GDM1 (cell line): ENCODE measurements around the gene PRUNE2.
"Not testable (repeated sequence)": the region's sequence is repeated elsewhere in the genome, so short reads cannot be mapped to it uniquely, and the experiment has no call there.

ENCODE experiments used
- DNase-seq: peaks from one replicate; lab custom pipeline; 2025; lab: John Stamatoyannopoulos, UW

The PRUNE2 gene

DNA sequence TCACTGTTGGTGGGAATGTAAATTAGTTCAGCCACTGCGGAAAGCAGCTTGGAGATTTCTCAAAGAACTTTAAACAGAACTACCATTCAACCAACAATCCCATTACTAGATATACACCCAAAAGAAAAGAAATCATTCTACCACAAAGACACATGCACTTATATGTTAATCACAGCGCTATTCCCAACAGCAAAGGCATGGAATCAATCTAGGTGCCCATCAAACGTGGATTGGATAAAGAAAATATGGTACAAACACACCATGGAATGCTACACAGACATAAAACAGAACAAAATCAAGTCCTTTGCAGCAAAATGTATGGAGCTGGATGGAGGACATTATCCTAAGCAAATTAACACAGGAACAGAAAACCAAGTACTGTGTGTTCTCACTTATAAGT lies 42.1 kb downstream of the PRUNE2 start:
- DNase-seq, result no peak

DNA sequence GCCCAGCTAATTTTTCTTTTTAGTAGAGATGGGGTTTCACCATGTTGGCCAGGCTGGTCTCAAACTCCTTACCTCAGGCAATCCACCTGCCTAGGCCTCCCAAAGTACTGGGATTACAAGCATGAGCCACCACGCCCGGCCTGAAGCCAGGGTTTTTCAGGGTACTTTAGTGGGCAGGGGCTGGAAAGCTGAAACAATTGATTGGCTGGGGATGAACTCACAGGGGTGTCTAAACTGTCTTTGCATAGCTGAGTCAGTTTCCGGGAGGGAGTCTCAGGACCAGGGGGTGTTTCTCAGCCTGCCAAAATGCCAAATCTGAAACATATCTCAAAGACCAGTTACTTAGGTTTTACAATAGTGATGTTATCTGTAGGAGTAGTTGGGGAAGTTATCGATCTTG lies 46.1 kb downstream of the PRUNE2 start:
- no peak for DNase-seq

DNA sequence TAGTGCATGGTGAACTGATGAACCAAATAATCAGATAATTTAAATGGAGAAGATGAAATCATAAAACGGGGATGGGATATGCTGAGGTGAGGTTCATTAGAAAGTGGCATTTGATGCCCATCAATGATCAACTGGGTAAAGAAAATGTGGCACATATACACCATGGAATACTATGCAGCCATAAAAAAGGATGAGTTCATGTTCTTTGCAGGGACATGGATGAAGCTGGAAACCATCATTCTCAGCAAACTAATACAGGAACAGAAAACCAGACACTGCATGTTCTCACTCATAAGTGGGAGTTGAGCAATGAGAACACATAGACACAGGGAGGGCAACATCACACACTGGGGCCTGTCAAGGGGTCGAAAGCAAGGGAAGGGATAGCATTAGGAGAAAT lies 47.7 kb downstream of the PRUNE2 start:
- DNase-seq, result not testable (repeated sequence)

DNA sequence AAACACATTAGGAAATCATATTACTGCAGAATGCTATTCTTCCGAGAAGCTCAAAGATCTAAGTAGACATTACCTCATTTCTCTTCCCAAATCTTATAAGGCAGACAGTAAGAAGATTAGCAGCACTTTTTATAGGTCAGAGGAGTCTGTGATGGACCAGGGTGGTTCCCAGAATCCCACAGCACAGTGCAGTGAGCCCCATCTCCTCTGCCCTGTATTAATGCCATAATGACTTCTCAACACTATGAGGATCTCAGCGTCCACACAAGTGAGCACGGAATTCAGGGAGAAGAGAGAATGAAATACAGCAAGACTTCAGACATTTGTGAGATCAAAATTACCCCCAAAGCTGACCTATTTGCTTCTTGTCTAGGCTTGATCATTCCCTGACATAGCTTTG lies 49.9 kb downstream of the PRUNE2 start:
- DNase-seq, result no peak

DNA sequence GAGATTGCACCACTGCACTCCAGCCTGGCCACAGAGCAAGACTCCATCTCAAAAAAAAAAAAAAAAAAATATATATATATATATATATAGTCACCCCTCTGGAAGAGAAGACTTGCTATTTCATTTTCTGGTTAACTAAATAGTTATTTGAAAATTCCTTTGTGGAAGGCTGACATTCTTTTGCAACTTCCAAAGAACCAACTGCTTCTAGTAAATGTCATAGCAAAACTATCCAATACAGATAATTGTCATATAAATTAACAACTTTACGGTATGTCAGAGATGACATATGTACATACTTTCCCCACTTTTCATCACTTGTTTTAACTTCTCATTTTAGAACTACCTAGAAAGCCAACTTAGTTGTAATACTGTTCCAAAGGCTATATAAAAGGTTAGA lies 50.9 kb downstream of the PRUNE2 start:
- DNase-seq, result no peak

DNA sequence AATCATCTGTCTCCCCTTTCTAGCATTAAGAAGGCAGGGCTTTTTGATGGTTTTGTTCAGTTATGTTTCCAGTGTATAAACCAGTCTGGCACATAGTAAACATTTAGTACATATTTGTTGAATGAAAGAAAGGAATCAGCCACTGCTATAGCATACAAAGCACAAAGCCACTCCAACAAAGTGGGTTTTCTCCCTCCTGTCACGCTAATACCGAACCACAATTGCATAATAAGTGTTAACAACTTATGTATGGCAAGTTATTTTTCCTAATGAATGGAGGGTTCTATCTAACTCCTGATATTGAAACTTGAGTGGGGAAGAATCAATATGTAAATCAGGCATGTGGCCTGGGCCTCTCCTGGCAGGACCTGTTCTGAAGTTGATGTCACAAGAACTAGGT lies 53.9 kb downstream of the PRUNE2 start:
- DNase-seq, result no peak

DNA sequence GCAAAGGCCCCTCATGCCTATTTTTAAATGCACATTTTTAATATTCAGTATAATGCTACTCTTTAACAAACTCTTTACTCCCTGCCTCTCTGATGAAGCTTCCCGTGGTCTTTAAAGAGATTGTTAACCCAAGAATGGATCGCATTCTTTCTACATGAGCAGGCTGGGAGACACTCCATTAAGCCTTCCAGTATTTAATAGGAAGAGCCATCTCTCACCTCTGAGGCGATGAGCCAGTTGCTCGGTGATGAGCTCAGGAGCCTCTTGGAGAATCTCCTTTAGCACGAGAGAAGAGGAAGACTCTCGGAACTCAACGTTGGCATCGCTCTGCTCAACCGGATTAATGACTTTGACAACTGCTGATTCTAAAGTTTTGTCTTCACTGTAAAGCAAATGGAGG lies 59.6 kb downstream of the PRUNE2 start:
- no peak for DNase-seq

DNA sequence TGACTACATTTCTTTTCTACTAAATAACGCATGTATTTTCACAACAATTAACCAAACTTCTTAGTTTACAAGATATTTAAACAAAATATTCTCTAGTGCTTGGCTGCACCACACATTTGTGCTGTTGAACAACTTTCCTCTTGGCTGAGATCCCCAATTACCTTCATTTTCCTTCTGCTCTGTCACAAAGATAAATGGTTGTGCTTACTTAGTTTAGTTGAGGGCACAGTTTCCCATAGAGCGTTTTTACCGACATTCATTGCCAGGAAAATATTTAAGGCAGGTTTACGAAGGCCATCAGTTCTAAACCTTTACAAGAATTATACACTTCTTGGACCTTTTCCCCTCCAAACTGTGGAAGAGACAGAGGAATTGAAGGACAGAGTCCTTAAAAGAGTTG lies 60.7 kb downstream of the PRUNE2 start:
- DNase-seq, result no peak

DNA sequence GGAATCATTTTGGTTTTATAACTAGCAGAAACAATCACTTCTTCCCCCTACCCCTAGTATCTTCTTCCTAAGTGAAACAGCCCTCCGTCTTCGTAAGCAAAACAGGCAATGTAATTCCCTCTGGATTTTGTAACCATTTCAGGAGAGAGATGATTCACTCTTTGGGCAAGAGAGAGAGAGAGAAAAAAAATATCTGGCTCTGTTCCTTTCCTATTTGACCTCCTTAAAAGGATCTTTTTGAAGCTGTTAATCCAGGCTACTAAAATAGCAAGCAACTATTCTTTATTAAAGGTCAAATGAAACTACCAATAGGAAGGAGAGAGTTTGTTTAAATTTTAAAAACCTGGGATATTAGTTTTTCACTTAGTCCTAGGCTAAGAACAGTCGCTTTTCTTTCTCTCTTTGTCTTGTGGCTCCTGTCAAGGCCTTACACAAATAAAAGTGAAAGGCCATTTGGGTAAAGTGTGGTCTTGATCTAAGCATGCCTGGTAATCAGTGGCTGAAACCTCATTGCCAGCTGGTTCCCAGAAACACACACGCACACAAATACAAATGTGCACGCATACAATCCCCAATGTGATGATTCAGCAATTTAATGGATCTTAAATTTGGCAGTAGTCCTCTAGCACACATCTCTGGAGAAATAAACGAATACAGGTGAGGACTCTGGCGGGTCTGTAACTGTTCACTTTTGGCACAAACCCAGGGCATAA lies 70.2 kb downstream of the PRUNE2 start:
- no peak for DNase-seq

DNA sequence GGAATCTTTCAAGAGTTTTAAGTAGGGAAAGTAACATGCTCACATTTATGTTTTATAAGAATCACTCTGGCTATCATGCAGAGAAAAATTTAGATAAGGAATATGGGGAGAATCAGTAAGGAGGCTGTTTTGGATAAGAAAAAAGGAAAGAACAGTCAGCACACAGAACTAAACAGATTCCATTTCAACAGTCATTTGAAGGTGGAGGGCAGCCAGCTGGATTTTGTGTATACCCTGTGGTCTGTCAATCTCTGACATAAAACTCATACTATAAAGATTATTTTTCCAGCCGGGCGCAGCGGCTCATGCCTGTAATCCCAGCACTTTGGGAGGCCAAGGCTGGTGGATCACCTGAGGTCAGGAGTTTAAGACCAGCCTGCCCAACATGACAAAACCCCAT lies 77.5 kb downstream of the PRUNE2 start:
- DNase-seq, result no peak

DNA sequence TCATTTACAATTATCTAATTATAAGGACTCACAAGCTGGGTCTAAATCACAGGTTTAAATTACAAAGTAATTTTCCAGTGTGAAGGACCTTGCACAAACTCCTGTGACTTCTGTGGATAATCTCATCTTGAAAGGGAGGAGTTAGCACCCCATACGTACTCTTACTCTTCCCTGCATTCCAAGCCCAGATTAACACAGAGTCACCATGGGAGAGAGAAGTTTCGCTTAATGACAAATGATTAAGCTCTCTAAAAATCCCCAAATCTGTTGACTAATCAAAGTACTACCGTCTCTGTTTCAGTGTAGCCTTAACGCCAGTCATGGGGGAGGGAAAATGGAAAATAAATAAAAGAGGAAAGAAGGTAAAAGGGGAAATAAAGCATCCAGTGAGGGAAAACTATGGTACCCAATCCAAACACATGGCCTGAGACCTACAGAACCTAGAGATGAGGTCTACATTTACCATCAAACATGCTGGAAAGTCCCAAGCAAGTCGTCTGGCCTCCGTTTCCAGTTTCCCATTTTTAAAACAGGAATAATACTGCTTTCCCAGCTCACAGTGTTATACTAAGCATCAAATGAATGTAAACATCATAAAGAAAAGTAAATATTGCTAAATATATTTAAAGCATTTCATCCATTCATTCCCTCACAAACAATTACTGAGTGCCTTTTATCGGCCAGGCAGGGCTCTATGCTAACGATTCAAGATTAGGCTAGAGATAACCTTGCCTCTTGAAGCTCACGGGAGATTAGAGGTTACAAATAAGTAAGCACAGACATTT lies 78.4 kb downstream of the PRUNE2 start:
- no peak for DNase-seq

DNA sequence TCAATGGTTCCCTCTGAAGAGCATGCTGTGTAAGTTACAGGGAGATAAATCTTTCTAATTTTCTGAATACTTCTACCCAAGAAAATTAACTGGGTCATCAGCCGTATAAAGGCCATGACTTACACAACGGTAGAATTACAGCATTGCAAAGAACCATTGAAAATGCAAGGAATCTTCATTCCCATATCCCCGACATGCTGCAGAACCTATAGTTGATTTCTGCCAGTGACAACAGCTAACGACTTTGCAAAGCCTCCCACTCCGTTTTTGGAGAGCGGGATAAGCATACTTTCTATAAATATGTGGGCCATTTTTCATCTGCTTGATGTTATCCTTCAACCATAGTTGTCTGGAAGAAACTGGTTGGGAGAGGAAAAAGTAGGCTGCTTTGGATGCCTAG lies 85.5 kb downstream of the PRUNE2 start:
- DNase-seq, result no peak

DNA sequence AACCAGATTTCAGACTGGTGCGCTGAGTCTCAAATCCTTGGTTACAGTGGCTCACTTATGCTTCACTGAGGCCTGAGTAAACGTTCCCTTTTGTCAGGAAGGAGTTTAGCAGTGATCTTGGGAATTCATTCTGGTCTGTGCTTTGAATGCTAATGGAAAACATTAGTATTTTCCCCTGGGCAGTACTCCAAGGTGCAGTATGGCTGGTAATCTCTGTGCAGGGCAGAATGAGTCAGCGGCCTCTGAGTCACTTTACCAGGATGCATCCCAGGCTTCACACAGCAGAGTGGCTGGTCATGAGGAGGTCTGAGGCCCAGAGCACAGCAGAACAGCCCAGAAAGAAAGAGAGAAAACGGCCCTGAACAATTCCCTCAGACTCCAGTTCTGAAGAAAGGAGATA lies 87.6 kb downstream of the PRUNE2 start:
- DNase-seq, result no peak

DNA sequence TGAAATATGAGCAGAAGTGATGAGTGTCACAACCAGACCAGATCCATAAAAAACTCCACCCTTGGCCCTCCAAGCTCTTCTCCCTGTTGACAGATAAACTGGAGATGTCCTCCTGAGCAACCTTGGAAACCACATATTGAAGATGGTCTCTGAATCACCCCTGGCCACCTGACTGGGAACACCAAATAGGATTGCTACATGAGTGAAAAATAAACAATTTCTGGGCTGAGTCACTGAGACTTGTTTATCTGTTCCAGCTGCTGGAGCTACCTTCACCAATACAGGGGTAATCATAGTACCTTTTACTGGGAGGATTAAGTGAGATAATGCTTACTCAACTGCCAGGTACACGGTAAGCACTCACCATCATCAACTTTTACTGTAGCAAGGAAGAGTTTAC lies 88.4 kb downstream of the PRUNE2 start:
- DNase-seq, result no peak

DNA sequence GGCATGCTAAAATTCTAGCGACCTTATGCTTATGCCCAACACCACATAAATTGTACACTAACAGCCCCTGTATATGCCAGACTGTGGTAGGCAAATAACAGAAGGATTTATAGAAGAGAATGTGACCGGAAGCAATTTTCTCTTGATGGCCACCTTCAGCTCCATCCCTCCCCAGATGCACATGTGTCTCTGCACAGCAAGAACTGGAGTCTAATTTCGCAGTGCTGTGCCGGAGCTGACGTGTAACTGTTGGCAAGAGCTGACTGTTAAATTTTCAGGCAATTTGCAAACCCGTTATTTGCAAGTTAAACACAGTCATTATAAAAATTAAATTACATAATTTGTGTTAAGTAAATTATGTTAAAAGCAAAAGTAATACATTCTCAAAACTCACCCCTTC lies 93.3 kb downstream of the PRUNE2 start:
- DNase-seq, result no peak

DNA sequence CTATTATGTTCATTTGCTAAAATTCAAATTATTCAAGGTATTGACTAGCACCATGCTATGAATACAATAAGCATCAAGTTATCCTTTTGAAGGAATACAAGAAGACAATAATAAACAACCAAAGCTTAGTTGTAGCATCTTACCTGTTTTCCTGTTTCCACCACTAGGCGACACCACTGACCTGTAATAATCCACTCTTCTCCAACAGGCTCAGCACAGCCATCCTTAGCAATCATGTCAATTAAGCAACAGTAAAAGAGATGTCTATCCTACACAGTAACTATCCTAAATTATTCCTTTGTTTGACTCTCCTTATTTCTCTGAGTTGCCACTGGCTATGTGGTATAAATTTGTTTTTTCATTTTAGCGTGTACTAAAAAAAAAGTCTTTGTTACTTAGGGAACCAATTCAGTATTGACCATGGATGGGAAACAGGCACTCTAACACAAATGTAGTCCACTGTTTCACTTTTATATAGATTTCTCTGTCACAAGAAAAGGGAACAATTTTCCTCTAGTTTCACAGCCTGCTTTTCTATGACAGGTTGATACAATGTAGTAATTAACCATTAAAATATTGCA lies 95.4 kb downstream of the PRUNE2 start:
- DNase-seq, result no peak

DNA sequence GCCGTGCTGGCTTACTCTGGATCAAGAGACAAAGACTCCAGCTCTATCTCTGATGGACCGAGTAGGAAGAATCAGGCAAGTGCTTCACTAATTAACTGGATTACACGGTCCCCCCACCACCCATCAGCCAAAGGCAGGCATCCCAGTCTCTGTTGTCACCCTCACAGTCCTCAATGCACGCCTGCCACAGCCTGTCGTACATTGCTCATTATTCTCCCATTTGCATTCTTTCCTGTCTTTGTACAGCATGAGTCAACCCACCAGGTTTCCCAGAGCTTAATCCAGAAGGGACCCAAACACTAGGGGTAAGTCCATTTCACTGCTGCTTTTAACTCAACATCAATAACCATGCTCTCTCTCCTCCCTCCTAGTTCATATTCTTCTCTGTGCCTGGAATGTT lies 97.3 kb downstream of the PRUNE2 start:
- no peak for DNase-seq

DNA sequence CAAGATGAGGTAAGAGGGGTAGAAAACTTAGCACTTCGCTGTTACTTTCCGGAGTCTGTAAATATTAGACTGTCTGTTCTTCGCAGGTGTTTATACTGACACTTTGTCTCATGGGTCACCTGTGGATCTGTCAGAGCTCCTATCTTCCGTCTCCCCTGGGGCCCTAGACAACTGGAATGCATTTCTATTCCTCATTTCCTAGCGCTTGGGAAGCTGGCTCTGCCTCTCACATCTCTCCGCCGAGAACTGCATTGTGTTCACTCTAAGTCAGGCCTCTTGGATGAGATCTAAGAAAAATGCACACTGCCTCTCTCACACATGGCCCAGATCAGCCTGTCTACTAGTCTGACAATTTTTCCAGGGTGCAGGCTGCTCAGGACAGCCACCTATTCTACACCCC lies 102.2 kb downstream of the PRUNE2 start:
- DNase-seq, result no peak

DNA sequence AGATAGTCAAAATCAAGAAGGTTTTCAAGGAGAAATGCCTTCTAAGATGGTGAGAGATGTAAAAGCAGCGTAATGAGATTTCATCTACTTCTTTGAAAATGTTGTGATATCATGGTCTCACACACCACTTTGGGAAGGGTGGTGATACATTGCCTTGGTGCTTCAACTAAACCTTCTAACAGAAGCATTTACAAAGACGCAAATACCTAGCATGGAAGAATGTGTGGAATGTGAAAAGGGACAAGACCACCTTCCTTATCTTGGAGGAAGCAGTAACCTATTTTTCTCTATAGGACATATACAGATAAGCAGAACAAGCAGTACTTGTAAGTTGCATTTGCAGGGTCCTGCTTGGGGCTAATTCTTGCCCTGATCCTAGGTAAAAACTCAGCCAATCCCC lies 102.8 kb downstream of the PRUNE2 start:
- no peak for DNase-seq

DNA sequence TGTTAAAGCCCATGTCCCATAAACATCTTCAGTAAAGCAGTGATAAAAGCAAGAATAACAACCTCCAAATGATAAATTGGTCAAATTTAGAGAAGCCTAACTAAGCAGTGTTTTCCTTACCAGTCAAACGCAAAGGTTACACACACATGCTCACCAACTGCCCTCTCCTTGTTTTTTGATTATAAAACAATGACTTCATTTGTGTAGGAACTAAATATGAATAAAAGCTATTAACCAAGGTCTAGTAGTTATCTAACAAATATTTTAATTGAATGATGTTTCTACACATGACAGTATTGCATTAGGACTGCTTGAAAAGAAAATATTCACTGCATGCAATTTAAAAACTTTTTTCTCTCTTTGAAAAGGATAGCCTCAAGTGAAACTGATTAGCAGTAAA lies 105.0 kb downstream of the PRUNE2 start:
- no peak for DNase-seq

DNA sequence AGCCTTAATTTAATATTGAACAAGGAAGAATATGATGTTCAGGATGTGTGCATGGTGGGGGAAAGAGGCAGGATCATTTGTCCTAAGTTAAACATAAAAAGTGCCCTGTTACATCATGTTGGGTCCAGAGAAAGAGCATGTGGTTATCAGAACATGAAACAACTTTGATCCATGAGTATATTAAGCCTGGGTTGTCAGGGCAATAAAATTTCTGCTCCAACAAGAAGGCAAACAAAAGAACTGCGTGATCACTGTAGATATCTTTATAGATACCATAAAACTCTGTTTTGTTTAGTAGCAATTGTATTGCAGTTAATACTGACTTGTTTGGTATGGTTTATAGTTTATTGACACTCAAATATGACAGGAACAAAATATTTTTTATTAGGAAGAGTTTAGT lies 106.4 kb downstream of the PRUNE2 start:
- no peak for DNase-seq

DNA sequence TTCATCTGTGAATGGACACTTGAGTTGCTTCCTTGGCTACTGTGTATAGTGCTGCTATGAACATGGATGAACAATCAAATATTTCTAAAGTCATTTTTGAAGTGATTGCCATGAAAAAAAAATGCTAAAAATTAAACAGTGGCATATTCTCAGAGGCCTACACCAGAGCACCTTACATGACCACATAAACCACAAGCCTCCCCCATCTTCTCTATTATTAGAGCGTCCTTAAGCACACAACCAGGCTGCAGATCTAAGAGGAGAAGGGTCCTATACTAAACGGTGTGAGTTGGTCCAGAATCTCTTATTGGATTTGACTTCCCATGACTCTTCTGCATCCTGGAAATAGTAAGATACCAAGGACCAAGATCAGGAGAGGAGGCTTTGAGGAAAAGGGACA lies 107.4 kb downstream of the PRUNE2 start:
- no peak for DNase-seq

DNA sequence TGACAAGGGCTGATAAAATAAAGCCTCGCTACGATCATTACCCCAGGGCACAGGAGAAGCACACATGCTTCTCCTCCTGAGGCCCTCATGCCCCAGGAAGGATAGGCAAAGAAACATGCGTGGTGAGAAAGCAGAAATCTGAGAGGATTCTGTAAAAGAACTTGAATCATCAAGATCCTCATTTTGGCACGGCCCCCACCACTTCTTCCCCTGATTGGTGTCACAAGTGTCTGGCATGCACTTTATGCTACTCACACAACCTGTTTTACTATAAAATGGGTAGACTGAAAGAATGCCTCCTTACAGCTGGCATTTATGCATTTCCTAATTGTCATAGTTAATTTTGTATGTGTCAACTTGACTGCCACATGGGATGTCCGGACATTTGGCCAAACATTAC lies 109.6 kb downstream of the PRUNE2 start:
- DNase-seq, result no peak
